ENCODE measurements around the gene CTBP2. TPM values are rescaled to one million over a fixed set of nuclear protein-coding genes. Genes with fewer than 3 reads are reported as not detected.

The CTBP2 gene
- total RNA-seq, 3 donors from 2014 or later: 1.0 to 1.4 (median 1.3) TPM

- H3K27me3 Mint-ChIP-seq (ENCODE audit: low read depth): no peaks in the 10 kb centered on the region
- H3K4me1 Mint-ChIP-seq (ENCODE audit: low read depth): no peaks in the 10 kb centered on the region
- H3K36me3 Mint-ChIP-seq (ENCODE audit: insufficient read depth): no peaks in the 10 kb centered on the region
- H3K9me3 Mint-ChIP-seq: peaks cover 4% of the 10 kb centered on the region
- no peak overlapping the region for H3K4me3 Mint-ChIP-seq
- ATAC-seq (no peak), DNase-seq (no peak)
Observed at GRCh38 chr10:125023255-125023654, 137.1 kb downstream of the CTBP2 start.

- H3K27me3 Mint-ChIP-seq (ENCODE audit: low read depth): no peaks in the 10 kb centered on the region
- no peak for ATAC-seq
Observed at GRCh38 chr10:125022671-125023070, 137.7 kb downstream of the CTBP2 start.

GRCh38 chr10:125021686-125022344 lies 138.5 kb downstream of the CTBP2 start:
- Mint-ChIP-seq H3K4me3 (no peak overlapping the region), H3K4me1 (ENCODE audit: low read depth) (no peaks in the 10 kb centered on the region), H3K27me3 (ENCODE audit: low read depth) (no peaks in the 10 kb centered on the region), H3K36me3 (ENCODE audit: insufficient read depth) (no peaks in the 10 kb centered on the region), H3K9me3 (peaks cover 4% of the 10 kb centered on the region)
- DNase-seq: no peak
- no peak for ATAC-seq

More at GRCh38 chr10:125022671-125023070, 137.7 kb downstream of the CTBP2 start:
- H3K4me1 Mint-ChIP-seq (ENCODE audit: low read depth): no peaks in the 10 kb centered on the region
- H3K36me3 Mint-ChIP-seq (ENCODE audit: insufficient read depth): no peaks in the 10 kb centered on the region
- peaks cover 4% of the 10 kb centered on the region for H3K9me3 Mint-ChIP-seq
- H3K4me3 Mint-ChIP-seq: no peak overlapping the region
- DNase-seq: no peak

GRCh38 chr10:125020871-125021270 lies 139.5 kb downstream of the CTBP2 start:
- Mint-ChIP-seq H3K27me3 (ENCODE audit: low read depth) (no peaks in the 10 kb centered on the region), H3K9me3 (peaks cover 4% of the 10 kb centered on the region)

GRCh38 chr10:125020386-125020785 lies 140.0 kb downstream of the CTBP2 start:
- ATAC-seq: no peak
- peaks cover 2% of the 10 kb centered on the region for H3K4me1 Mint-ChIP-seq (ENCODE audit: low read depth)
- no peak overlapping the region for H3K4me3 Mint-ChIP-seq
- H3K9me3 Mint-ChIP-seq: peaks cover 4% of the 10 kb centered on the region
- H3K36me3 Mint-ChIP-seq (ENCODE audit: insufficient read depth): no peaks in the 10 kb centered on the region
- DNase-seq: no peak
- H3K27me3 Mint-ChIP-seq (ENCODE audit: low read depth): no peaks in the 10 kb centered on the region

More at GRCh38 chr10:125020871-125021270, 139.5 kb downstream of the CTBP2 start:
- ATAC-seq (no peak), DNase-seq (no peak)
- H3K4me3 Mint-ChIP-seq: no peak overlapping the region
- no peaks in the 10 kb centered on the region for H3K4me1 Mint-ChIP-seq (ENCODE audit: low read depth)
- no peaks in the 10 kb centered on the region for H3K36me3 Mint-ChIP-seq (ENCODE audit: insufficient read depth)

- DNase-seq: no peak
Observed at GRCh38 chr10:125018576-125019143, 141.7 kb downstream of the CTBP2 start.

GRCh38 chr10:125017547-125018298 lies 142.6 kb downstream of the CTBP2 start:
- Mint-ChIP-seq H3K4me1 (ENCODE audit: low read depth) (peaks cover 2% of the 10 kb centered on the region), H3K27me3 (ENCODE audit: low read depth) (no peaks in the 10 kb centered on the region), H3K9me3 (peaks cover 4% of the 10 kb centered on the region), H3K4me3 (no peak overlapping the region), H3K36me3 (ENCODE audit: insufficient read depth) (no peaks in the 10 kb centered on the region)
- ATAC-seq (no peak), DNase-seq (no peak)

More at GRCh38 chr10:125018576-125019143, 141.7 kb downstream of the CTBP2 start:
- Mint-ChIP-seq H3K9me3 (peaks cover 4% of the 10 kb centered on the region), H3K36me3 (ENCODE audit: insufficient read depth) (no peaks in the 10 kb centered on the region), H3K27me3 (ENCODE audit: low read depth) (no peaks in the 10 kb centered on the region), H3K4me3 (no peak overlapping the region), H3K4me1 (ENCODE audit: low read depth) (peaks cover 2% of the 10 kb centered on the region)
- no peak for ATAC-seq

GRCh38 chr10:125016611-125017202 lies 143.7 kb downstream of the CTBP2 start:
- DNase-seq: no peak
- Mint-ChIP-seq H3K4me1 (ENCODE audit: low read depth) (peaks cover 2% of the 10 kb centered on the region), H3K4me3 (no peak overlapping the region), H3K27me3 (ENCODE audit: low read depth) (no peaks in the 10 kb centered on the region), H3K9me3 (peaks cover 4% of the 10 kb centered on the region), H3K36me3 (ENCODE audit: insufficient read depth) (no peaks in the 10 kb centered on the region)
- ATAC-seq: no peak

GRCh38 chr10:125016123-125016522 lies 144.2 kb downstream of the CTBP2 start:
- Mint-ChIP-seq H3K4me3 (no peak overlapping the region), H3K36me3 (ENCODE audit: insufficient read depth) (no peaks in the 10 kb centered on the region), H3K9me3 (peaks cover 4% of the 10 kb centered on the region), H3K27me3 (ENCODE audit: low read depth) (no peaks in the 10 kb centered on the region), H3K4me1 (ENCODE audit: low read depth) (peaks cover 2% of the 10 kb centered on the region)
- ATAC-seq (no peak), DNase-seq (no peak)

GRCh38 chr10:125015356-125015944 lies 144.9 kb downstream of the CTBP2 start:
- Mint-ChIP-seq H3K36me3 (ENCODE audit: insufficient read depth) (no peaks in the 10 kb centered on the region), H3K4me1 (ENCODE audit: low read depth) (peaks cover 2% of the 10 kb centered on the region), H3K27me3 (ENCODE audit: low read depth) (no peaks in the 10 kb centered on the region), H3K4me3 (no peak overlapping the region), H3K9me3 (peaks cover 4% of the 10 kb centered on the region)
- DNase-seq (no peak), ATAC-seq (no peak)

GRCh38 chr10:125014836-125015355 lies 145.5 kb downstream of the CTBP2 start:
- no peak for ATAC-seq
- no peak overlapping the region for H3K4me3 Mint-ChIP-seq
- DNase-seq: no peak
- H3K36me3 Mint-ChIP-seq (ENCODE audit: insufficient read depth): no peaks in the 10 kb centered on the region
- H3K27me3 Mint-ChIP-seq (ENCODE audit: low read depth): no peaks in the 10 kb centered on the region
- peaks cover 4% of the 10 kb centered on the region for H3K9me3 Mint-ChIP-seq
- peaks cover 2% of the 10 kb centered on the region for H3K4me1 Mint-ChIP-seq (ENCODE audit: low read depth)

- Mint-ChIP-seq H3K36me3 (ENCODE audit: insufficient read depth) (no peaks in the 10 kb centered on the region), H3K9me3 (peaks cover under 1% of the 10 kb centered on the region), H3K4me1 (ENCODE audit: low read depth) (peaks cover 2% of the 10 kb centered on the region), H3K4me3 (no peak overlapping the region), H3K27me3 (ENCODE audit: low read depth) (no peaks in the 10 kb centered on the region)
- DNase-seq: no peak
- no peak for ATAC-seq
Observed at GRCh38 chr10:125014086-125014830, 146.1 kb downstream of the CTBP2 start.

- no peaks in the 10 kb centered on the region for H3K27me3 Mint-ChIP-seq (ENCODE audit: low read depth)
- no peaks in the 10 kb centered on the region for H3K36me3 Mint-ChIP-seq (ENCODE audit: insufficient read depth)
- ATAC-seq (no peak), DNase-seq (no peak)
- H3K9me3 Mint-ChIP-seq: no peaks in the 10 kb centered on the region
- H3K4me1 Mint-ChIP-seq (ENCODE audit: low read depth): peaks cover 2% of the 10 kb centered on the region
- H3K4me3 Mint-ChIP-seq: no peak overlapping the region
Observed at GRCh38 chr10:125013529-125013872, 146.9 kb downstream of the CTBP2 start.

Measured in activated T-cell treated with anti-CD3 and anti-CD28 coated beads, Interleukin-2, amount 50 U/mL, for 4 hours (primary cell).